GM18951 (cell line): Measurements from ENCODE around the gene MYH10.

Experiments used
- POLR2A ChIP-seq: IDR thresholded peaks from 4 replicates; pipeline ENCODE4 v1.6.1; 2011; ENCODE audit warnings: mild to moderate bottlenecking; ENCODE audit not compliant: insufficient read length, insufficient read depth; ENCODE audit errors: extremely low read depth
- in situ Hi-C: fragments of 300-500 bp; cut with MboI; formaldehyde crosslinking; loops from one replicate; pipeline ENCODE4 v1.12.0; 2022; ENCODE audit warnings: low sequenced_read_pairs, mixed read lengths, inconsistent platforms; ENCODE audit not compliant: unreplicated experiment

Gene MYH10

GRCh38 chr17:8499614-8500013 lies 130.9 kb downstream of the MYH10 start:
- in situ Hi-C loops, result no loop called here
- TF ChIP-seq POLR2A, result no peak

DNA sequence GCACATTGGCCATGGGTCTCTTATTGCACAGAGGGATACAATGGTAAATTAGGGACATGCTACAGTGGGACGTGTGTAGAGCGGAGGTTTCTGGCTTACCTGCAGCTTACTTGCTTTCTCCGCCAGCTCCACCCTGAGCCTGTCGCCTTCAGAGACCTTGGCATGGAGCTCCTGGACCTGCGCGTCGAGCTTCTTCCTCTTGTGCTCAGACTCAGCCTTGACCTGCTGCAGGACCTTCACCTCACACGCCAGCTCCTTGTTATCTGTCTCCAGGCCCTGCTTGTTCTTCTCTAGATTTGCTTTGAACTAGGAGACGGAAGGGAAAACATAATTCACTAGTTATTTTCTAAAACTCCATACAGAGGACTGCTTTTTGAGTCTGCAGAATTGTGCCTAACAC lies 131.4 kb downstream of the MYH10 start:
- no peak for TF ChIP-seq POLR2A
- in situ Hi-C loops, result no loop called here

- TF ChIP-seq POLR2A, result no peak
- in situ Hi-C loops, result no loop called here
Measured at GRCh38 chr17:8496081-8496480, 134.4 kb downstream of the MYH10 start.

- in situ Hi-C loops, result no loop called here
- TF ChIP-seq POLR2A, result no peak
Measured at GRCh38 chr17:8494506-8495111, 135.9 kb downstream of the MYH10 start.

DNA sequence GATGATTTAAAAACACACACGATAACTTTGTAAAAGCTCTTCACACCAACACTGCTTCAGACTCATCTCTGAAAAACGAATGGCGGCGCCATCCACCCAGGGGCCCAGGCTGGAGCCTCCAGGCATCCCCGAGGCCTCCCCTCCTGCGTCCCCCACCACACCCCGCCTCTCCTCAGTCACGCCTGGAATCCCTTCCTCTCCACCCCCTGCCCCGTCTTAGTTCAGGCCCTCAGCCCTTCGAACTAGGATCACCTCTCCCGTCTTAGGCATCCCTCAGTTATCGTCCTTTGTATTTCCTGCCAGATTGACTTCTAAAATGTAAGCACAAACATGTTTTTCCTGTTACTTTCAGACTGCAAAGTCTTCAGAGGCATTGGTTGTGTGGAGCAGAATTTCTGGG lies 136.5 kb downstream of the MYH10 start:
- in situ Hi-C loops, result no loop called here

DNA sequence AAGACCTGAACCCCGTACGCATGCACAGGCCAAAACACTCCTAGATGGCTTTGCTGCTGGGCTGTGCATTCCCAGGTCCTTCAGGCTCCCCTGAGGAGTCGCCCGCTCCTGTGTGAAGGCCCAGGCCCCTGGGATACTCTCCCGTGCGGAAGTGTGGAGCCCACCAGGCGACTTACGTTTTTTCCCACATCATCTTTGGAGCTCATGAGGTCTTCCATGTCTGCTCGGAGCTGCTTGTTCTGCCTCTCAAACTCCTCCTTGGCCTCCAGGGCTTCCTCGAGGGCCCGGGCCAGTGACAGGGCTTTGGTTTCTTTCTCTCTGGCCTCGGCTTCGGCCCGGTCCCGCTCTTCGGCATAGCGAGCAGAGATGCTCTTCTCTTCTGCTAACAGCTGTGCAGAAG lies 138.4 kb downstream of the MYH10 start:
- in situ Hi-C loops, result no loop called here
- TF ChIP-seq POLR2A, result no peak

More for the DNA sequence above, 136.5 kb downstream of the MYH10 start:
- no peak for TF ChIP-seq POLR2A

DNA sequence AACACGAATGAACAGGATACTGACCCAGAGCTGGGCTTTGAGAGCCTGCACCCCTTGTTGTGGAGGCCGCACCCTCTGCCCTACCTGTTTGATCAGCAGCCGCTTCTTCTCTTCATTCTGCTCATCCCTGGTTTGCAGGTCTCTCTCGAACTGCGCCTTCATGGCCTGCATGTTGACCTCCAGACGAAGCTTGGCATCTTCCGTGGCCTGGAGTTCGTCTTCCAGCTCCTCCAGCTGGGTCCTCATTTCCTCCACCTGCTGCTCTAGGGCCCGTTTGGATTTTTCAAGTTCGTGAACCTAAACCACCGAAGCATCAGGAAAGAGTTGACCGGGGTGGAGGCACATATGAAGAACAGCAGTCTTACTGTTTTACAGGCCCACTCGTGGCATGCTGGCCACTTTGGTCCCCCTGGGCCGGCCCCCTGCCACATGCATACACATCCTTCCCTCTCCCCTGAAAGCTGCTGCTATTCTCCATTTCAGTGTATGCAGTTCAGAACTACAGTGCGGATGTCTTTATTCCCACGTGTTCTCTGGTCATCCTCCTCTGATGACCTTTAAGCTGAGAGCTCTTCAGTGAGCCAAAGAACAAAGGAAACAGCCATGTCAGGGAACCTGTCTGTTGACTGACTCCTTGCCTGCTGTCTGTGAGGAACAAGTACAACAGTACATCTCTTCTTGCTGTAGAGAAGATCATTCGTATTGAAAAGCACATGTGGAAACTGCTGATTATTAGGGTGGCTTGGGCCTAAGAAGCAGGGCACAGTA lies 140.1 kb downstream of the MYH10 start:
- in situ Hi-C loops, result no loop called here
- no peak for TF ChIP-seq POLR2A

GRCh38 chr17:8489841-8490240 lies 140.7 kb downstream of the MYH10 start:
- in situ Hi-C loops, result no loop called here
- no peak for TF ChIP-seq POLR2A

DNA sequence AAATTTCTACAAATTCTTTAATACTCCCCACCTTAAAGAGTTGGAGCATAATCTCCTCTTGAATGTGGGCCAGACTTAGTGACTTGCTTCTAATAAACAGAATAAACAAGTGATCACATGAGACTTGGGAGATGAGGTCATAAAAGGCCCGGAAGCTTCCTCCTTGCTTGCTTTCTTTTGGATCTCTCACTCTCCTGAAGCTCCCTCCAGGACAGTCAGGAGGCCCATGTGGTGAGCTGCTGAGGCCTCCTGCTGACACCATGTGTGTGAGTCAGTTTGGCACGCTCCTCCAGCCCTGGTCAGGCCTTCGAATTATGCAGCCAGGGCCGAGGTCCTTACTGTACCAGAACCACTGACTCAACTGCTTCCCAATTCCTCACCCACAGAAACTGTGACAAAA lies 141.6 kb downstream of the MYH10 start:
- TF ChIP-seq POLR2A, result no peak
- in situ Hi-C loops, result no loop called here

DNA sequence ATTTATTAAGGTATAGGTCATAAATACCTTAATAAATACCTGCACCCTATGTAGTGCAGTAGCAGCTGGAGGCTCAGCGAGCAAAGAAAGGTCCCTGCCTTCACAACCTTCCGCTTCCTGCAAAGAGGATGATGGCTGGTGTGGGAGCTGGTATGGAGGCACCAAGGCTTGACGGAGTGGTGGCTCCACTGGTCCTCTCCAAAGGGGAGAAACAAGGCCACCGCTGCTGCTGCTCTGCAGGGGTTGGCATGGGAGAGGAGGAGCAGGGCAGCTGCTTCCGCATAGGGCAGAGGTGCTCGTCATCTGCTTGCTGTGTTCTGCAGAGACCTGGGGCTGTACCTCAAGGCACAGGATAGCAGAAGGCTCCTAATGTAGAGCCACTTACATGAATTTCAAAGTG lies 142.0 kb downstream of the MYH10 start:
- no peak for TF ChIP-seq POLR2A
- in situ Hi-C loops, result no loop called here

GRCh38 chr17:8487743-8488142 lies 142.8 kb downstream of the MYH10 start:
- in situ Hi-C loops, result no loop called here
- TF ChIP-seq POLR2A, result no peak

GRCh38 chr17:8487130-8487645 lies 143.3 kb downstream of the MYH10 start:
- no peak for TF ChIP-seq POLR2A
- in situ Hi-C loops, result no loop called here

DNA sequence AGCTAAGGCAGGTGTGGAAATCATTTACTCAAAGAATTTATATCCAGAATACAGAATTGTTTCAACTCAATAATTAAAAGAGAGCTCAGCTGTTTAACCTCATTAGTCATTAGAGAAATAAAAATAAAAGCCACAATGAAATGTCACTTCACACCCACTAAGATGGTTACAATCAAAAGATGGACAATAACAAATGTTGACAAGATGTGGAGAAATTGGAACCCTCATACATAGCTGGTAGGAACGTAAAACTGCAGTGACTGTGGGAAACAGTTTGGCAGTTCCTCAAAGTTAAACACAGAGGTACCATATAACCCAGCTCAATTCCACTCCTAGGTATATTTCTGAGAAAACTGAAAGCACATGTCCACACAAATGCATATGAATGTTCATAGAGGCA lies 145.0 kb downstream of the MYH10 start:
- no peak for TF ChIP-seq POLR2A
- in situ Hi-C loops, result no loop called here

DNA sequence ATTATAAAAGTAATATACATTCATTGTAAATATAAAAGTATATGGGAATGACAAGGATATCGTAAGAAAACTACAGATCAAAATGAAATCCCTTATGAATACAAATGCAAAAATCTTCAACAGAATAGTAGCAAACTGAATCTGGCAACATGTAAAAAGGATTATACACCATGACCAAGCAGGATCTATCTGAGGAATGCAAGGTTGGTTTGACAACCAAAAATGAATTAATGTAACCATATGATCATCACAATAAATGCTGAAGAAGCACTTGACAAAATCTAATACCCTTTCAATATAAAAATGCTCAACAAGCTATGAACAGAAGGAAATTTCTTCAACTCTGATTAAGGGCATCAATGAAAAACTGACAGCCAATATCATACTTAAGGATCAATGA lies 146.1 kb downstream of the MYH10 start:
- no peak for TF ChIP-seq POLR2A
- in situ Hi-C loops, result no loop called here
